Keratinocyte (primary cell): ENCODE data around the gene UTY. TPM values are rescaled to one million over a fixed set of nuclear protein-coding genes. Genes with fewer than 3 reads are reported as not detected.

Experiments used
- DNase-seq: peaks from one replicate; pipeline ENCODE4 v3.0.0-alpha.2; 2011; ENCODE audit warnings: low read depth, missing footprints, low spot score
- FAIRE-seq: peaks from 2 replicates; lab custom pipeline; 2011; peaks lifted over from hg19 to GRCh38; lab: Jason Lieb, UNC
- H2AFZ ChIP-seq: 2 replicates; pipeline ENCODE4 v1.6.0; 2012; ENCODE audit warnings: low read length, control low read depth, inconsistent platforms; ENCODE audit not compliant: control insufficient read depth
- H3K27ac ChIP-seq: 2 replicates; pipeline ENCODE4 v1.5.1; 2011; ENCODE audit warnings: low read length; ENCODE audit not compliant: control insufficient read depth, insufficient read depth
- H3K27me3 ChIP-seq: 3 replicates; pipeline ENCODE4 v1.6.0; 2011; ENCODE audit warnings: low read length; ENCODE audit not compliant: control insufficient read depth, insufficient read depth; ENCODE audit errors: extremely low read depth
- H3K36me3 ChIP-seq, 2 experiments: 2 replicates in 1 of 2; 3 replicates in 1 of 2; pipeline ENCODE4 v1.5.1; 2011; ENCODE audit warnings: low read length in 2 of 2, mild to moderate bottlenecking in 1 of 2; ENCODE audit not compliant: control insufficient read depth in 2 of 2, insufficient read depth in 2 of 2; ENCODE audit errors: extremely low read depth in 1 of 2
- H3K4me1 ChIP-seq: 3 replicates; pipeline ENCODE4 v1.5.1; 2011; ENCODE audit warnings: low read length; ENCODE audit not compliant: control insufficient read depth, insufficient read depth; ENCODE audit errors: extremely low read depth
- H3K4me2 ChIP-seq: 3 replicates; pipeline ENCODE4 v1.6.0; 2011; ENCODE audit warnings: low read depth, low read length; ENCODE audit not compliant: control insufficient read depth, insufficient read depth; ENCODE audit errors: extremely low read depth
- H3K4me3 ChIP-seq, 3 experiments: fragments of 200-600 bp in 1 of 3; sonication (generic) in 1 of 3; 2 replicates in 2 of 3; 3 replicates in 1 of 3; pipeline ENCODE4 v1.5.1; 2011 to 2016; ENCODE audit warnings: low read length in 3 of 3, mild to moderate bottlenecking in 3 of 3, control low read depth in 2 of 3, inconsistent platforms in 1 of 3, low read depth in 1 of 3, mixed read lengths in 1 of 3, mixed run types in 1 of 3, moderate library complexity in 1 of 3; ENCODE audit not compliant: control insufficient read depth in 2 of 3, insufficient read depth in 2 of 3; ENCODE audit errors: extremely low read depth in 1 of 3
- H3K79me2 ChIP-seq: 2 replicates; pipeline ENCODE4 v1.6.0; 2012; ENCODE audit warnings: low read length; ENCODE audit not compliant: control insufficient read depth, insufficient read depth
- H3K9ac ChIP-seq: 3 replicates; pipeline ENCODE4 v1.6.0; 2011; ENCODE audit warnings: low read length; ENCODE audit not compliant: control insufficient read depth, insufficient read depth; ENCODE audit errors: extremely low read depth
- H3K9me1 ChIP-seq: 3 replicates; pipeline ENCODE4 v1.6.0; 2011; ENCODE audit warnings: low read length; ENCODE audit not compliant: control insufficient read depth, insufficient read depth; ENCODE audit errors: extremely low read depth
- H3K9me3 ChIP-seq: 2 replicates; pipeline ENCODE4 v1.5.1; 2012; ENCODE audit warnings: low read depth, low read length; ENCODE audit not compliant: control insufficient read depth
- H4K20me1 ChIP-seq: 3 replicates; pipeline ENCODE4 v1.6.0; 2011; ENCODE audit warnings: low read length; ENCODE audit not compliant: control insufficient read depth, insufficient read depth; ENCODE audit errors: extremely low read depth
- CTCF ChIP-seq, 3 experiments: IDR thresholded peaks in 1 of 3; conservative IDR thresholded peaks in 1 of 3; optimal IDR thresholded peaks in 1 of 3; 2 replicates in 2 of 3; 3 replicates in 1 of 3; pipeline versions ENCODE3 to v1.5.1; 2011; ENCODE audit warnings: low read length in 3 of 3, mild to moderate bottlenecking in 3 of 3, moderate library complexity in 2 of 3, control low read depth in 1 of 3, inconsistent platforms in 1 of 3; ENCODE audit not compliant: insufficient read depth in 2 of 3; ENCODE audit errors: extremely low read depth in 1 of 3
- EZH2 ChIP-seq: IDR thresholded peaks from one replicate; pipeline ENCODE4 v1.6.1; 2012; ENCODE audit warnings: inconsistent platforms, mild to moderate bottlenecking, low read length, moderate library complexity
- dilution Hi-C: fragments of 300-500 bp; cut with MboI; formaldehyde crosslinking; loops from one replicate; pipeline ENCODE4 v1.7.0; 2020; ENCODE audit warnings: low sequenced_read_pairs; ENCODE audit not compliant: extremely low pct_ligation_motif_present
- polyA plus RNA-seq, 5 experiments: library from polyadenylated mRNA; depleted of rRNA in 3 of 5; stranded (reverse) in 3 of 5; stranded (forward) in 1 of 5; unstranded in 1 of 5; fragments of >200 nt; gene quantifications; 1 replicate in 1 of 5; 2 replicates in 3 of 5; 3 replicates in 1 of 5; pipeline versions ENCODE4 v1.2.1 to v1.2.3, GENCODE V29; 2011 to 2012; ENCODE audit warnings: missing spikeins in 2 of 5, low read depth in 1 of 5, low replicate concordance in 1 of 5

Gene UTY
- polyA plus RNA-seq, 1 donor (not counting 4 experiments of a cell fraction or from before 2014, with no cell fraction given) = not detected

- Histone ChIP-seq H3K4me3 (no peak overlapping the region), H2AFZ (no peak overlapping the region), H4K20me1 (no peaks in the 10 kb centered on the region), H3K79me2 (no peaks in the 10 kb centered on the region), H3K27ac (no peak overlapping the region), H3K9me1 (no peaks in the 10 kb centered on the region), H3K4me1 (no peaks in the 10 kb centered on the region), H3K9me3 (no peaks in the 10 kb centered on the region), H3K9ac (no peak overlapping the region), H3K36me3 (no peaks in the 10 kb centered on the region), H3K27me3 (no peaks in the 10 kb centered on the region), H3K4me2 (no peak overlapping the region)
- DNase-seq (no peak), FAIRE-seq (no peak)
- dilution Hi-C loops = no loop called here
- no peak for TF ChIP-seq EZH2
- TF ChIP-seq CTCF (optimal IDR thresholded peaks at IDR 0.05 in 1 of 3, IDR thresholded peaks at IDR 0.05 in 1 of 3, conservative IDR thresholded peaks at IDR 0.05 in 1 of 3; ENCODE audit: extremely low read depth in 1 of 3, insufficient read depth in 2 of 3, low read length in 3 of 3) = no peak
These were observed 171.9 kb downstream of the UTY start for GRCh38 chrY:13307959-13308358.

GRCh38 chrY:13300795-13301194, 179.0 kb downstream of the UTY start:
- H3K4me2 ChIP-seq = no peak overlapping the region
- no peak for TF ChIP-seq EZH2
- no peak for TF ChIP-seq CTCF (optimal IDR thresholded peaks at IDR 0.05 in 1 of 3, IDR thresholded peaks at IDR 0.05 in 1 of 3, conservative IDR thresholded peaks at IDR 0.05 in 1 of 3; ENCODE audit: extremely low read depth in 1 of 3, insufficient read depth in 2 of 3, low read length in 3 of 3)
- H2AFZ ChIP-seq = no peak overlapping the region
- no peaks in the 10 kb centered on the region for H3K4me1 ChIP-seq
- FAIRE-seq = no peak
- H3K9me1 ChIP-seq = no peaks in the 10 kb centered on the region
- H3K36me3 ChIP-seq = no peaks in the 10 kb centered on the region
- H3K9ac ChIP-seq = no peak overlapping the region
- H4K20me1 ChIP-seq = no peaks in the 10 kb centered on the region
- H3K79me2 ChIP-seq = no peaks in the 10 kb centered on the region
- no peaks in the 10 kb centered on the region for H3K27me3 ChIP-seq
- DNase-seq = no peak
- dilution Hi-C loops = no loop called here
- H3K27ac ChIP-seq = no peak overlapping the region
- no peak overlapping the region for H3K4me3 ChIP-seq
- H3K9me3 ChIP-seq = no peaks in the 10 kb centered on the region
